ENCODE measurements around the gene TRMT2A.

Gene TRMT2A

DNA sequence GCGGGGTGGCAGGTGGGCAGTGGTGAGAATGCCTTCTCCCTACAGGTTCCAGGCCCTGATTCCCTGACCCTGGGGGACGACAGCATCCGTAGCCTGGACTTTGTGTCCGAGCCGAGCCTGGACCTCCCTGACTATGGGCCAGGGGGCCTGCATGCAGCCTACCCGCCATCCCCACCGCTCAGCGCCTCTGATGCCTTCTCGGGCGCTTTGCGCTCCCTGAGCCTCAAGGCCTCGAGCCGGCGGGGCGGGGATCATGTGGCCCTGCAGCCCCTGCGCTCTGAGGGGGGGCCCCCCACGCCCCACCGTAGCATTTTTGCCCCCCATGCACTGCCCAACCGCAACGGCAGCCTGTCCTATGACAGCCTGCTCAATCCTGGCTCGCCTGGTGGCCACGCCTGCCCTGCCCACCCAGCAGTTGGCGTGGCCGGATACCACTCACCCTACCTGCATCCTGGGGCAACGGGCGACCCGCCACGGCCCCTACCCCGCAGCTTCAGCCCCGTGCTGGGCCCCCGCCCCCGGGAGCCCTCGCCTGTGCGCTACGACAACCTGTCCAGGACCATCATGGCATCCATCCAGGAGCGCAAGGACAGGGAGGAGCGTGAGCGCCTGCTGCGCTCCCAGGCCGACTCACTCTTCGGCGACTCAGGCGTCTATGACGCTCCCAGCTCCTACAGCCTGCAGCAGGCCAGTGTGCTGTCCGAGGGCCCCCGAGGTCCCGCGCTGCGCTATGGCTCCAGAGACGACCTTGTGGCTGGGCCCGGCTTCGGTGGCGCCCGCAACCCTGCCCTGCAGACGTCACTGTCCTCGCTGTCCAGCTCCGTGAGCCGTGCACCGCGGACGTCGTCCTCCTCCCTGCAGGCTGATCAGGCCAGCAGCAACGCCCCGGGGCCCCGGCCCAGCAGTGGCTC is 25.9 kb upstream of the TRMT2A start:
- DNase-seq (ENCODE audit: insufficient read length, low spot score) (no peak), FAIRE-seq (no peak)
- no peak for TF ChIP-seq POU2F2 (IDR thresholded peaks at IDR 0.05; ENCODE audit: low read depth, low read length)
- TF ChIP-seq POLR2AphosphoS5 (IDR thresholded peaks at IDR 0.05; ENCODE audit: low read depth, low read length) = no peak
- no peak for TF ChIP-seq TAF1 (IDR thresholded peaks at IDR 0.05; ENCODE audit: low read depth, low read length)
- no peak for TF ChIP-seq POLR2A (IDR thresholded peaks at IDR 0.05; ENCODE audit: low read depth, low read length)
- TF ChIP-seq SPI1 (IDR thresholded peaks at IDR 0.05; ENCODE audit: low read depth, low read length) = no peak
- TF ChIP-seq PAX5 (IDR thresholded peaks at IDR 0.05; ENCODE audit: insufficient read depth, low read length, severe bottlenecking) = no peak

DNA sequence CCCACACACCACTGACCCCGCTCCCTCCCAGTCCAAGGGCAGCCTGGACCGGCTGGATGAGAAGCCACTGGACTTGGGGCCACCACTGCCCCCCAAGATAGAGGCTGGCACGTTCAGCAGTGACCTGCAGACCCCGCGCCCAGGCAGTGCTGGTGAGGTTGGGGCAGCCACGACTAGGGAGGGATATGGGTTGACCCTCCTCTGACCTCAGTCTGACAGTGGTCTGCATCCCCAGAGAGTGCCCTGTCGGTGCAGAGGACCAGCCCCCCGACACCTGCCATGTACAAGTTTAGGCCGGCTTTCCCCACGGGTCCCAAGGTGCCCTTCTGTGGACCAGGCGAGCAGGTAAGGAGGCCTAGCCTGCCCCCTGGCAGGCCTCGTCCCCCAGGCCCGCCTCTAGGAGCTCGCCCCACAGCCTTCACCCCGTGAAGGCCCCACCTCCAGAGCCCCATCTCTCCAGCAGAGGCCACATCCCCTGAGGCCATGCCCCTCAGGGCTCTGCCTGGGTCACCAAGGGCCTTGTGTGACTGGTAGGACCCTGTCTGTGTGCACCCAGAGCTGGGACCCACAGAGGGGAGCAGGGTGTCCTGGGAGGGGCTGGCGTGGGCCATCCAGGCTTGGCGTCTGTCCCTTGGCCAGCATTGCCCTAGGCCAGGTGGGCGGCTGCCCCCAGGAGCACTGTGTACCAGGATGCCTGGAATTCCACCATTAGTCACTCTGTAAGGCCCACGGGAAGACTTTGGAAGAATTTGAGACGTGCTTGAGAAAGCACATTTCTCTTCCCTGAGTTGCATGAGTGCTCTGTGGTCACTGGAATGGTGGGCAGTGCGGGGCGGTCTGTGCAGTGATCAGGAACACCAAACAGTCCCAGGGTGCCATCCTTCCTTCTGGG is 24.4 kb upstream of the TRMT2A start:
- DNase-seq (ENCODE audit: insufficient read length, low spot score) (no peak), FAIRE-seq (no peak)
- TF ChIP-seq POLR2AphosphoS5 (IDR thresholded peaks at IDR 0.05; ENCODE audit: low read depth, low read length) (no peak), TAF1 (IDR thresholded peaks at IDR 0.05; ENCODE audit: low read depth, low read length) (no peak), PAX5 (IDR thresholded peaks at IDR 0.05; ENCODE audit: insufficient read depth, low read length, severe bottlenecking) (no peak), SPI1 (IDR thresholded peaks at IDR 0.05; ENCODE audit: low read depth, low read length) (no peak), POLR2A (IDR thresholded peaks at IDR 0.05; ENCODE audit: low read depth, low read length) (no peak), POU2F2 (IDR thresholded peaks at IDR 0.05; ENCODE audit: low read depth, low read length) (no peak)

DNA sequence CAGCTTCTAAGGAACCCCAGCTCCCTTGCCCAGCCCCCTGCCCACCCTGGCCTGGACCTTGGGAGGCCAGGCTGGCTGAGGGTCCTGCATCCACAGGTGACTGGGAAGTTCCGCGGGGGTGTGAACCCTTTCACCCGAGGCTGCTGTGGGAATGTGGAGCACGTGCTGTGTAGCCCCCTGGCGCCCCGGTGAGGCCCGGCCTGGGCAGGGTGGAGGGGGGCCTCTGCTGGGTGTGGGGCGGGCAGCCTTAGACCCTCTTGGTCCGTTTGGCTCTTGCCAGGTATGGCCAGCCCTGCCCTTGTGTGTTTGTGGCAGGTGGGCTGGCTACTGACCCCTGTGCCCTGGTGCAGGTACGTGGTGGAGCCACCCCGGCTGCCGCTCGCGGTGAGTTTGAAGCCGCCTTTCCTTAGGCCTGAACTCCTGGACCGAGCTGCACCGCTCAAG is 23.5 kb upstream of the TRMT2A start:
- DNase-seq (ENCODE audit: insufficient read length, low spot score) (no peak), FAIRE-seq (no peak)
- TF ChIP-seq POLR2AphosphoS5 (IDR thresholded peaks at IDR 0.05; ENCODE audit: low read depth, low read length) (no peak), POLR2A (IDR thresholded peaks at IDR 0.05; ENCODE audit: low read depth, low read length) (no peak), SPI1 (IDR thresholded peaks at IDR 0.05; ENCODE audit: low read depth, low read length) (no peak), PAX5 (IDR thresholded peaks at IDR 0.05; ENCODE audit: insufficient read depth, low read length, severe bottlenecking) (no peak), POU2F2 (IDR thresholded peaks at IDR 0.05; ENCODE audit: low read depth, low read length) (no peak), TAF1 (IDR thresholded peaks at IDR 0.05; ENCODE audit: low read depth, low read length) (no peak)

DNA sequence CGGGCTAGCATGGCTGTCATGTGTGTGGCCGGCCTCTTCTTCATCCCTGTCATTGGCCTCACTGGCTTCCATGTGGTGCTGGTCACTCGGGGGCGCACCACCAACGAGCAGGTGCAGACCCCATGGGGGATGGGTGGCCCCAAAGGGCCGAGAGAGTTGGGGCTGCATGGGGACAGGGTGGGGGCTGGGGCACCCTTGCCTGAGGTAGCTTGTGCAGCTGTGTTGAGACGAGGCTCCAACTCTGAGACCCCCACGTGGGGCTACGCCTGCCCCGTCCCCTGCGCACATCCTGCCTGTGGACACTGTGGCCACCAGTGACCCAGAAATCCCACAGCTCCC is 23.1 kb upstream of the TRMT2A start:
- no peak for FAIRE-seq
- TF ChIP-seq POLR2AphosphoS5 (IDR thresholded peaks at IDR 0.05; ENCODE audit: low read depth, low read length) (no peak), PAX5 (IDR thresholded peaks at IDR 0.05; ENCODE audit: insufficient read depth, low read length, severe bottlenecking) (no peak), POLR2A (IDR thresholded peaks at IDR 0.05; ENCODE audit: low read depth, low read length) (no peak), TAF1 (IDR thresholded peaks at IDR 0.05; ENCODE audit: low read depth, low read length) (no peak), SPI1 (IDR thresholded peaks at IDR 0.05; ENCODE audit: low read depth, low read length) (no peak), POU2F2 (IDR thresholded peaks at IDR 0.05; ENCODE audit: low read depth, low read length) (no peak)
- DNase-seq (ENCODE audit: insufficient read length, low spot score) = no peak

DNA sequence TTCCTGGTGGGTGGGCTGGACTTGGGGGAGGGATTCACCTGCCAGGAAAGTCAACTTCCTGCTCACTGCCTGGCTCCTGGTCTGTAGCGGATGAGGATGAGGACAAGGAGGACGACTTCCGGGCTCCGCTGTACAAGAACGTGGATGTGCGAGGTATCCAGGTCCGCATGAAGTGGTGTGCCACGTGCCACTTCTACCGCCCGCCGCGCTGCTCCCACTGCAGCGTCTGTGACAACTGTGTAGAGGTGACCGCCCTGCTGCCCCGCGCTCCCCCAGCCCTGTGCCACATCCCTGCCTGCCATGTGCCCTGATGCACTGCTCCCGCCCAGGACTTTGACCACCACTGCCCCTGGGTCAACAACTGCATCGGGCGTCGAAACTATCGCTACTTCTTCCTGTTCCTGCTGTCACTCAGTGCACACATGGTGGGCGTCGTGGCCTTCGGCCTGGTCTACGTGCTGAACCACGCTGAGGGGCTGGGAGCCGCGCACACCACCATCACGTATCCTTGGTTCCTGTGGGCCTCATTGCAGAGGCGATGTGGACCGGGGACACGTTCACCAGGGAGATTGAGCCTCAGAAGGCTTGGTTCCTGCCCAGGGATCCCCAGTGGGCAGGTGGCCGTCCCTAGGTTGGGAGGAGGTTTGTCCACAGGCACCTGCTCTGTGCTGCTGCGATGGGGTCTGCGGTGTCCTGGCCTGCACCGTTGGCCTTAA is 22.5 kb upstream of the TRMT2A start:
- FAIRE-seq (no peak), DNase-seq (ENCODE audit: insufficient read length, low spot score) (no peak)
- TF ChIP-seq POLR2AphosphoS5 (IDR thresholded peaks at IDR 0.05; ENCODE audit: low read depth, low read length) = no peak
- TF ChIP-seq TAF1 (IDR thresholded peaks at IDR 0.05; ENCODE audit: low read depth, low read length) = no peak
- no peak for TF ChIP-seq PAX5 (IDR thresholded peaks at IDR 0.05; ENCODE audit: insufficient read depth, low read length, severe bottlenecking)
- TF ChIP-seq POU2F2 (IDR thresholded peaks at IDR 0.05; ENCODE audit: low read depth, low read length) = no peak
- TF ChIP-seq POLR2A (IDR thresholded peaks at IDR 0.05; ENCODE audit: low read depth, low read length) = no peak
- no peak for TF ChIP-seq SPI1 (IDR thresholded peaks at IDR 0.05; ENCODE audit: low read depth, low read length)

DNA sequence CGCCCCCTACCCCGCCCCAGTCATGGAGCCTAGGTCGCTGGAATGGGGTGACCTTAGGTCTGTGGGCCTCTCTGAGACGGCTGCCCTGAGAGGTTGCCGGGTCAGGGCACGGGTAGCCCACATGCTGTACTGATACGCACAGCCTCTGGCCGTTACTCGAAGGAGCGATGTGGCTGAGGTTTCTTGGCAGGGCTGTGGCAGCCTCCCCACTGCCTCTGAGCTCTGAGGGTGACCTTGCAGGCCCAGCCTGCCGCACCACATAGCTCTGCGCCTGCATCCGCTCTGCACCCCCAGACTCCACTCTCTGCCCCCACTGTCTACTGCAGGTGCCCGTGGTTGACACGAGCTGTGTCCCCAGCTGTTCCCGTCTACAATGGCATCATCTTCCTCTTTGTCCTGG is 21.8 kb upstream of the TRMT2A start:
- no peak for TF ChIP-seq POLR2AphosphoS5 (IDR thresholded peaks at IDR 0.05; ENCODE audit: low read depth, low read length)
- TF ChIP-seq POU2F2 (IDR thresholded peaks at IDR 0.05; ENCODE audit: low read depth, low read length) = no peak
- no peak for TF ChIP-seq POLR2A (IDR thresholded peaks at IDR 0.05; ENCODE audit: low read depth, low read length)

DNA sequence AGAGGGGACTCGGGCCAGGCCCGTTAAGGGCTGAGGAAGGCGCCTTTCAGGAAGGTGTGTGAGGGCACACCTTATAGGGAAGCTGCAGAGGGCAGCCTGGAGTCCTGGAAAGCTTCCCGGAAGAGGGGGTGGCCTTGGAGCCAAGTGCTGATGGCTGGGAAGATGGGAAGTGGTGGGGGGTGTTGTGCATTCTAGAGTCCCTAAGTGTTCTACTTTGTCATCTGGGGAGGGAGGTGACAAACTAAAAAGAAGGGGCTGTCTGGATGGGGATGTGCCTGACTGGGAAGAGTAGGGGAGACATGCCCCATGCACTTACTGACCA is 21.4 kb upstream of the TRMT2A start:
- FAIRE-seq (no peak), DNase-seq (ENCODE audit: insufficient read length, low spot score) (no peak)
- no peak for TF ChIP-seq POU2F2 (IDR thresholded peaks at IDR 0.05; ENCODE audit: low read depth, low read length)
- TF ChIP-seq POLR2A (IDR thresholded peaks at IDR 0.05; ENCODE audit: low read depth, low read length) = no peak
- TF ChIP-seq SPI1 (IDR thresholded peaks at IDR 0.05; ENCODE audit: low read depth, low read length) = no peak
- no peak for TF ChIP-seq TAF1 (IDR thresholded peaks at IDR 0.05; ENCODE audit: low read depth, low read length)
- no peak for TF ChIP-seq POLR2AphosphoS5 (IDR thresholded peaks at IDR 0.05; ENCODE audit: low read depth, low read length)
- no peak for TF ChIP-seq PAX5 (IDR thresholded peaks at IDR 0.05; ENCODE audit: insufficient read depth, low read length, severe bottlenecking)

More for the DNA sequence above, 21.8 kb upstream of the TRMT2A start:
- DNase-seq (ENCODE audit: insufficient read length, low spot score) (no peak), FAIRE-seq (no peak)

DNA sequence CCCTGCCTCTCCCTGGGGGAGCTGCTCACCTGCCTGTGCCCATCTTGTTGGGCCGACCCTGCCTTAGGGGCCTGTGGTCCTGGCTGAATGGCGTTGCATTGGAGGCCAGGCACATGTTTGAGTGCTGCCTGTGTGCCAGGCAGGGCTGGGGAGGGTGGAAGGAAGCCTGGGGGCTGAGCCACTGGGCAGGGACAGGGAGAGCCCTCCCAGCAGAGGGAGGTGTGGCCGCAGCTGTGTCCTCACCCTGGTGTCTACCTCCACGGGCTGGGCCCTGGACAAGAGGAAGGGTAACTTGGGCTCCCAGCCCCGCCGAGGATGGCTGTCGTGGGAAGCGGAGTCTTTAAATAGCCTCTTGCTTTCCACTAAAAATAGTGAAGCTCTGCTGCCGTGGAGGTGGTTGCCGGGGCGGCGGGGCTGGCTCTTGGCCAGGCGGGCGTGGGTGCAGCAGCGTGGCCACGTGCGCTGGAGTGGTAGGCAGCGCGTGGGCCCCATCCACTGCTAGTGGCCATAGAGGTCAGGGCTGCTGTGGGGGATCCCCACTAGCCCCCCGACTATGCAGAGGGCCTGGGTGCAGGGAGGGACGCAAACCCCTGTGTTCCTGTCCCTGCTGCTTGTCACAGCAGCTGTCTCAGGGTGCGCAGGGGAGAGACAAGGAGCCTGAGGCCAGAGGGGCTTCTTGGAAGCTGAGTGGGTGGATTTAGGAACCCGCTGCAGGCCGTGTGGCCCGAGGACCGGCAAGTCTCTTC is 20.8 kb upstream of the TRMT2A start:
- TF ChIP-seq SPI1 (IDR thresholded peaks at IDR 0.05; ENCODE audit: low read depth, low read length) (no peak), POU2F2 (IDR thresholded peaks at IDR 0.05; ENCODE audit: low read depth, low read length) (no peak), POLR2A (IDR thresholded peaks at IDR 0.05; ENCODE audit: low read depth, low read length) (no peak), PAX5 (IDR thresholded peaks at IDR 0.05; ENCODE audit: insufficient read depth, low read length, severe bottlenecking) (no peak), POLR2AphosphoS5 (IDR thresholded peaks at IDR 0.05; ENCODE audit: low read depth, low read length) (no peak), TAF1 (IDR thresholded peaks at IDR 0.05; ENCODE audit: low read depth, low read length) (no peak)
- FAIRE-seq (peak; percentile 5), DNase-seq (ENCODE audit: insufficient read length, low spot score) (no peak)

All from GM12891 (cell line).